ENCODE measurements around the gene COMMD1.

GRCh38 chr2:62180975-62181374 lies 275.5 kb downstream of the COMMD1 start:
- TF ChIP-seq, protein P1, sequence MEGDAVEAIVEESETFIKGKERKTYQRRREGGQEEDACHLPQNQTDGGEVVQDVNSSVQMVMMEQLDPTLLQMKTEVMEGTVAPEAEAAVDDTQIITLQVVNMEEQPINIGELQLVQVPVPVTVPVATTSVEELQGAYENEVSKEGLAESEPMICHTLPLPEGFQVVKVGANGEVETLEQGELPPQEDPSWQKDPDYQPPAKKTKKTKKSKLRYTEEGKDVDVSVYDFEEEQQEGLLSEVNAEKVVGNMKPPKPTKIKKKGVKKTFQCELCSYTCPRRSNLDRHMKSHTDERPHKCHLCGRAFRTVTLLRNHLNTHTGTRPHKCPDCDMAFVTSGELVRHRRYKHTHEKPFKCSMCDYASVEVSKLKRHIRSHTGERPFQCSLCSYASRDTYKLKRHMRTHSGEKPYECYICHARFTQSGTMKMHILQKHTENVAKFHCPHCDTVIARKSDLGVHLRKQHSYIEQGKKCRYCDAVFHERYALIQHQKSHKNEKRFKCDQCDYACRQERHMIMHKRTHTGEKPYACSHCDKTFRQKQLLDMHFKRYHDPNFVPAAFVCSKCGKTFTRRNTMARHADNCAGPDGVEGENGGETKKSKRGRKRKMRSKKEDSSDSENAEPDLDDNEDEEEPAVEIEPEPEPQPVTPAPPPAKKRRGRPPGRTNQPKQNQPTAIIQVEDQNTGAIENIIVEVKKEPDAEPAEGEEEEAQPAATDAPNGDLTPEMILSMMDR (IDR thresholded peaks at IDR 0.05; ENCODE audit: low read depth, low read length, poor library complexity, severe bottlenecking), result no peak
- no peak for TF ChIP-seq EZH2phosphoT487 (IDR thresholded peaks at IDR 0.05; ENCODE audit: borderline replicate concordance, low read length)

Data from DOHH2 (cell line).